Hepatocyte (in vitro differentiated cells): ENCODE results near the gene ZDHHC7. TPM values are rescaled to one million over a fixed set of nuclear protein-coding genes. Genes with fewer than 3 reads are reported as not detected.

Experiments
- DNase-seq: peaks from one replicate; pipeline ENCODE4 v3.0.0-alpha.2; 2016; ENCODE audit warnings: low spot score
- H2AFZ ChIP-seq: fragments of 200-600 bp; sonication (generic); 2 replicates; pipeline ENCODE4 v1.6.0; 2016; ENCODE audit warnings: antibody characterized with exemption, mild to moderate bottlenecking
- H3K27ac ChIP-seq: fragments of 200-600 bp; sonication (generic); 2 replicates; pipeline ENCODE4 v1.5.1; 2016; ENCODE audit warnings: mild to moderate bottlenecking
- H3K27me3 ChIP-seq: fragments of 200-600 bp; sonication (generic); 2 replicates; pipeline ENCODE4 v1.6.1; 2016
- H3K36me3 ChIP-seq: fragments of 200-600 bp; sonication (generic); replicated peaks from 2 replicates; pipeline ENCODE4 v1.5.1; 2016; ENCODE audit warnings: low read depth; ENCODE audit not compliant: insufficient read depth
- H3K4me1 ChIP-seq: fragments of 200-600 bp; sonication (generic); 2 replicates; pipeline ENCODE4 v1.5.1; 2016; ENCODE audit warnings: mild to moderate bottlenecking, moderate library complexity; ENCODE audit not compliant: insufficient read depth
- H3K4me2 ChIP-seq: fragments of 200-600 bp; sonication (generic); 2 replicates; pipeline ENCODE4 v1.6.0; 2016
- H3K4me3 ChIP-seq: fragments of 200-600 bp; sonication (generic); 2 replicates; pipeline ENCODE4 v1.5.1; 2016; ENCODE audit warnings: mild to moderate bottlenecking
- H3K79me2 ChIP-seq: fragments of 200-600 bp; sonication (generic); 2 replicates; pipeline ENCODE4 v1.6.0; 2017; ENCODE audit warnings: mild to moderate bottlenecking
- H3K9me2 ChIP-seq: fragments of 200-600 bp; sonication (generic); replicated peaks from 2 replicates; pipeline ENCODE4 v1.6.0; 2017; ENCODE audit warnings: mild to moderate bottlenecking; ENCODE audit not compliant: insufficient read depth
- H3K9me3 ChIP-seq: fragments of 200-600 bp; sonication (generic); 2 replicates; pipeline ENCODE4 v1.5.1; 2016; ENCODE audit warnings: low read depth, mild to moderate bottlenecking
- H4K20me1 ChIP-seq: fragments of 200-600 bp; sonication (generic); 2 replicates; pipeline ENCODE4 v1.6.0; 2016; ENCODE audit warnings: mild to moderate bottlenecking; ENCODE audit not compliant: insufficient read depth, poor library complexity, severe bottlenecking
- CTCF ChIP-seq: fragments of 200-600 bp; sonication (generic); IDR thresholded peaks from 2 replicates; pipeline ENCODE4 v1.5.1; 2016; ENCODE audit warnings: antibody characterized with exemption, mild to moderate bottlenecking; ENCODE audit not compliant: poor library complexity
- EZH2 ChIP-seq: fragments of 200-600 bp; sonication (generic); IDR thresholded peaks from 2 replicates; pipeline ENCODE4 v1.6.1; 2016; ENCODE audit warnings: antibody characterized with exemption, mild to moderate bottlenecking, borderline replicate concordance
- EZH2phosphoT487 ChIP-seq: fragments of 200-600 bp; sonication (generic); IDR thresholded peaks from one replicate; pipeline ENCODE4 v1.6.1; 2018; ENCODE audit warnings: antibody characterized with exemption, mild to moderate bottlenecking, low read depth, moderate library complexity; ENCODE audit not compliant: unreplicated experiment, severe bottlenecking
- WGBS: methylation state at CpG from one replicate; pipeline ENCODE4 v1.1.6; 2016; ENCODE audit warnings: low lambda C conversion rate; ENCODE audit errors: missing lambda C conversion rate; 5-methylcytosine and 5-hydroxymethylcytosine counted together
- polyA plus RNA-seq: library from polyadenylated mRNA; unstranded; fragments of >200 nt; fragmentation: Nextera tagmentation; extraction: Ambion mirVana; gene quantifications from 2 replicates; pipeline ENCODE4 v1.2.1, GENCODE V29; 2016
- total RNA-seq: library from RNA; depleted of rRNA; stranded (reverse); fragments of >200 nt; gene quantifications from 2 replicates; pipeline ENCODE4 v1.2.3, GENCODE V29; 2014

ZDHHC7 gene
- total and polyA plus RNA-seq, 2 experiments from 2014 or later, result 51.4 to 65.2 TPM

GRCh38 chr16:84931506-84931905 lies 79.8 kb downstream of the ZDHHC7 start:
- Histone ChIP-seq H3K36me3 (no peaks in the 10 kb centered on the region), H3K9me2 (no peaks in the 10 kb centered on the region), H3K4me1 (peaks cover 3% of the 10 kb centered on the region), H3K9me3 (no peaks in the 10 kb centered on the region), H4K20me1 (no peaks in the 10 kb centered on the region), H3K79me2 (no peaks in the 10 kb centered on the region), H2AFZ (no peak overlapping the region), H3K4me2 (no peak overlapping the region), H3K27ac (no peak overlapping the region), H3K4me3 (no peak overlapping the region), H3K27me3 (no peaks in the 10 kb centered on the region)
- TF ChIP-seq EZH2 (no peak), CTCF (no peak), EZH2phosphoT487 (no peak)
- DNase-seq, result no peak
- 96% methylated on average over 8 of the region's 8 CpGs for WGBS

- Histone ChIP-seq H3K4me3 (no peak overlapping the region), H3K27ac (no peak overlapping the region), H2AFZ (no peak overlapping the region), H3K79me2 (no peaks in the 10 kb centered on the region), H3K4me2 (no peak overlapping the region), H4K20me1 (no peaks in the 10 kb centered on the region), H3K27me3 (no peaks in the 10 kb centered on the region), H3K4me1 (peaks cover 3% of the 10 kb centered on the region), H3K36me3 (no peaks in the 10 kb centered on the region), H3K9me2 (no peaks in the 10 kb centered on the region), H3K9me3 (no peaks in the 10 kb centered on the region)
- no peak for DNase-seq
- TF ChIP-seq EZH2 (no peak), EZH2phosphoT487 (no peak), CTCF (no peak)
- WGBS, result 94% methylated on average over 4 of the region's 4 CpGs
Observed at GRCh38 chr16:84931107-84931494, 80.2 kb downstream of the ZDHHC7 start.

- Histone ChIP-seq H3K79me2 (no peaks in the 10 kb centered on the region), H3K36me3 (no peaks in the 10 kb centered on the region), H4K20me1 (no peaks in the 10 kb centered on the region), H3K9me3 (no peaks in the 10 kb centered on the region), H3K4me3 (no peak overlapping the region), H3K4me1 (peaks cover 3% of the 10 kb centered on the region), H3K4me2 (no peak overlapping the region), H2AFZ (no peak overlapping the region), H3K27me3 (no peaks in the 10 kb centered on the region), H3K9me2 (no peaks in the 10 kb centered on the region), H3K27ac (no peak overlapping the region)
- DNase-seq, result no peak
- no peak for TF ChIP-seq CTCF
- 89% methylated on average over 5 of the region's 8 CpGs for WGBS
Observed at GRCh38 chr16:84930298-84931106, 80.8 kb downstream of the ZDHHC7 start.
